DOHH2 (cell line): ENCODE measurements around the gene DLX2.

Experiments used
- CTCF ChIP-seq: fragments of 200-600 bp; sonication (generic); IDR thresholded peaks from one replicate; pipeline ENCODE4 v1.5.1; 2014; ENCODE audit warnings: antibody characterized with exemption, mild to moderate bottlenecking, low read depth, low read length; ENCODE audit not compliant: poor library complexity, severe bottlenecking
- EZH2phosphoT487 ChIP-seq: fragments of 200-600 bp; sonication (generic); IDR thresholded peaks from 2 replicates; pipeline ENCODE4 v1.6.1; 2017; ENCODE audit warnings: borderline replicate concordance, mild to moderate bottlenecking, antibody characterized with exemption, low read length, moderate library complexity, mixed read lengths

- TF ChIP-seq EZH2phosphoT487 (no peak; the same call in 1 of the 2 replicates), CTCF (no peak)
Measured at GRCh38 chr2:172099472-172100079, 3.1 kb downstream of the DLX2 start.
